HEK293T (cell line): ENCODE results near the gene DPM1.

ENCODE experiments used
- CTCF ChIA-PET: fragments of 350-600 bp; formaldehyde crosslinking; extraction: SDS; loops from one replicate; lab custom pipeline; 2021; ENCODE audit warnings: antibody characterized with exemption, inconsistent platforms; lab: Yijun Ruan, JAX
- POLR2A ChIA-PET: fragments of 350-600 bp; formaldehyde crosslinking; extraction: SDS; loops from one replicate; lab custom pipeline; 2020; ENCODE audit warnings: antibody characterized with exemption, inconsistent platforms; lab: Yijun Ruan, JAX
- DNase-seq: peaks from one replicate; pipeline ENCODE4 v3.0.0; 2012; ENCODE audit warnings: mixed read lengths; ENCODE audit errors: extremely low spot score
- ARNT ChIP-seq: fragments of 450-650 bp; IDR thresholded peaks from 2 replicates; pipeline ENCODE4 v1.6.1; 2017; ENCODE audit warnings: mild to moderate bottlenecking
- BHLHE40 ChIP-seq: fragments of 450-650 bp; IDR thresholded peaks from 2 replicates; pipeline ENCODE4 v1.6.1; 2016; ENCODE audit warnings: mild to moderate bottlenecking, moderate library complexity, borderline replicate concordance
- CTBP1 ChIP-seq: fragments of 450-650 bp; IDR thresholded peaks from 2 replicates; pipeline ENCODE4 v1.6.1; 2016; ENCODE audit warnings: borderline replicate concordance
- ELF4 ChIP-seq: fragments of 450-650 bp; IDR thresholded peaks from 2 replicates; pipeline ENCODE4 v1.6.1; 2017; ENCODE audit warnings: antibody characterized with exemption
- FOXA1 ChIP-seq: fragments of 450-650 bp; IDR thresholded peaks from 2 replicates; pipeline ENCODE4 v1.6.1; 2016; ENCODE audit warnings: mild to moderate bottlenecking
- FOXK2 ChIP-seq: fragments of 450-650 bp; IDR thresholded peaks from 2 replicates; pipeline ENCODE4 v1.6.1; 2016; ENCODE audit warnings: mild to moderate bottlenecking
- FOXM1 ChIP-seq: fragments of 450-650 bp; IDR thresholded peaks from 2 replicates; pipeline ENCODE4 v1.6.1; 2017; ENCODE audit warnings: mild to moderate bottlenecking, borderline replicate concordance
- HDGF ChIP-seq: fragments of 450-650 bp; IDR thresholded peaks from 2 replicates; pipeline ENCODE4 v1.6.1; 2017; ENCODE audit warnings: antibody characterized with exemption, borderline replicate concordance
- L3MBTL2 ChIP-seq: fragments of 450-650 bp; conservative IDR thresholded peaks from 2 replicates; pipeline ENCODE4 v1.6.1; 2016; ENCODE audit warnings: mild to moderate bottlenecking
- LEF1 ChIP-seq: fragments of 450-650 bp; IDR thresholded peaks from 2 replicates; pipeline ENCODE4 v1.6.1; 2017; ENCODE audit warnings: mild to moderate bottlenecking, borderline replicate concordance
- NFRKB ChIP-seq: fragments of 450-650 bp; IDR thresholded peaks from 2 replicates; pipeline ENCODE4 v1.6.1; 2016; ENCODE audit warnings: mild to moderate bottlenecking, moderate library complexity
- PKNOX1 ChIP-seq: fragments of 450-650 bp; IDR thresholded peaks from 2 replicates; pipeline ENCODE4 v1.6.1; 2016
- SP1 ChIP-seq: fragments of 450-650 bp; IDR thresholded peaks from 2 replicates; pipeline ENCODE4 v1.6.1; 2017
- SUZ12 ChIP-seq: fragments of 450-650 bp; IDR thresholded peaks from 2 replicates; pipeline ENCODE4 v1.6.1; 2016; ENCODE audit warnings: mild to moderate bottlenecking
- TARDBP ChIP-seq: fragments of 450-650 bp; IDR thresholded peaks from 2 replicates; pipeline ENCODE4 v1.6.1; 2016
- ZNF384 ChIP-seq: fragments of 450-650 bp; IDR thresholded peaks from 2 replicates; pipeline ENCODE4 v1.6.1; 2016

Gene DPM1

GRCh38 chr20:50931306-50932015 lies 26.9 kb downstream of the DPM1 start, which contains the start of gene ADNP:
Gene ADNP, minus strand, starts transcription at chr20:50931437. Its CDS starts 27,441 bp downstream, at chr20:50903996.
- TF ChIP-seq L3MBTL2, result peak; percentile 93
- no peak for TF ChIP-seq PKNOX1
- TF ChIP-seq NFRKB, result peak; percentile 54; the same call in 1 of the 2 replicates
- no peak; the same call in 1 of the 2 replicates for TF ChIP-seq LEF1
- TF ChIP-seq CTBP1, result no peak
- TF ChIP-seq FOXA1, result no peak
- 0 out of 2 replicates have a peak, but pooled peaks have one; percentile 31 for TF ChIP-seq FOXM1
- no peak for TF ChIP-seq SP1
- no peak for TF ChIP-seq HDGF
- TF ChIP-seq BHLHE40, result no peak
- TF ChIP-seq ELF4, result no peak
- ChIA-PET CTCF (interaction anchor here (0.6 to 1.2 kb wide), 5 partner anchors 11 to 945 kb away, joined by 3 to 6 read pairs (median 4); no protein-coding TSS in a partner anchor), POLR2A (interaction anchor here (0.7 to 3.8 kb wide), 15 partner anchors 9 to 299 kb away, joined by 3 to 26 read pairs (median 4); partner anchors contain the start of genes BCAS4, DPM1 and MOCS3)
- DNase-seq, result peak; percentile 63

- ChIA-PET CTCF (interaction anchor here (0.6 to 1.2 kb wide), 5 partner anchors 11 to 305 kb away, joined by 3 to 6 read pairs (median 4); no protein-coding TSS in a partner anchor), POLR2A (interaction anchor here (0.7 to 3.8 kb wide), 15 partner anchors 8 to 298 kb away, joined by 3 to 26 read pairs (median 4); partner anchors contain the start of genes BCAS4, DPM1 and MOCS3)
- no peak for DNase-seq
- TF ChIP-seq FOXM1 (0 out of 2 replicates have a peak, but pooled peaks have one; percentile 6), TARDBP (no peak), LEF1 (no peak)
Observed at GRCh38 chr20:50930976-50931305, 27.4 kb downstream of the DPM1 start.

GRCh38 chr20:50930139-50930975 lies 28.0 kb downstream of the DPM1 start:
- ChIA-PET POLR2A (interaction anchor here (0.8 to 3.8 kb wide), 8 partner anchors 11 to 140 kb away, joined by 3 to 26 read pairs (median 6); partner anchors contain the start of genes BCAS4, DPM1 and MOCS3), CTCF (interaction anchor here (0.5 to 1.8 kb wide), 13 partner anchors 10 to 752 kb away, joined by 3 to 15 read pairs (median 4); partner anchors contain the start of gene BCAS4)
- no peak for TF ChIP-seq ELF4
- TF ChIP-seq SUZ12, result no peak
- TF ChIP-seq L3MBTL2, result no peak
- no peak for TF ChIP-seq BHLHE40
- TF ChIP-seq PKNOX1, result no peak
- no peak for TF ChIP-seq ARNT
- DNase-seq, result no peak

GRCh38 chr20:50929299-50930138 lies 28.8 kb downstream of the DPM1 start:
- ChIA-PET POLR2A (interaction anchor here (0.8 to 3.8 kb wide), 4 partner anchors 29 to 139 kb away, joined by 3 to 26 read pairs (median 4); partner anchors contain the start of genes DPM1 and MOCS3), CTCF (interaction anchor here (0.5 to 1.8 kb wide), 17 partner anchors 9 to 769 kb away, joined by 3 to 15 read pairs (median 4); partner anchors contain the start of gene BCAS4)
- 0 out of 2 replicates have a peak, but pooled peaks have one; percentile 26 for TF ChIP-seq CTBP1
- no peak for TF ChIP-seq HDGF
- TF ChIP-seq PKNOX1, result peak; percentile 13; the same call in 1 of the 2 replicates
- peak; percentile 85 for DNase-seq

- DNase-seq, result no peak
- POLR2A ChIA-PET, result no interaction called here
- CTCF ChIA-PET, result interaction anchor here (0.9 kb wide), 1 partner anchor 138 kb away, joined by 4 read pairs; no protein-coding TSS in a partner anchor
- TF ChIP-seq HDGF (no peak), L3MBTL2 (no peak), FOXK2 (no peak), TARDBP (no peak), SUZ12 (no peak), FOXA1 (no peak), CTBP1 (no peak), SP1 (no peak), ZNF384 (no peak), FOXM1 (no peak), LEF1 (no peak), ARNT (no peak), BHLHE40 (no peak), PKNOX1 (no peak), NFRKB (no peak), ELF4 (no peak)
Observed at GRCh38 chr20:50928469-50928868, 29.9 kb downstream of the DPM1 start.
